ENCODE results near the gene ORC2.

- TF ChIP-seq CTCF (IDR thresholded peaks at IDR 0.05) (no peak), NFE2L2 (conservative IDR thresholded peaks at IDR 0.05; ENCODE audit: low read length) (no peak), POLR2A (IDR thresholded peaks at IDR 0.05; ENCODE audit: low read length) (no peak), CHD4 (IDR thresholded peaks at IDR 0.05; ENCODE audit: borderline replicate concordance) (no peak)
These were observed 49.8 kb downstream of the ORC2 start for GRCh38 chr2:200913654-200914053.
